Astrocyte of the spinal cord (primary cell): ENCODE data around the gene PRR5L.

Experiments
- DNase-seq: peaks from one replicate; pipeline ENCODE4 v3.0.0; 2011; ENCODE audit warnings: low read depth, low spot score
- H3K4me3 ChIP-seq: 2 replicates; pipeline ENCODE4 v1.5.1; 2011; ENCODE audit warnings: low read depth, mild to moderate bottlenecking, low read length, moderate library complexity
- CTCF ChIP-seq: IDR thresholded peaks from 2 replicates; pipeline ENCODE4 v1.5.1; 2012; ENCODE audit warnings: low read depth, mild to moderate bottlenecking, low read length, inconsistent platforms
- in situ Hi-C: cut with HindIII; loops from 2 replicates; pipeline ENCODE4 v1.10.0; 2017; ENCODE audit warnings: low sequenced_read_pairs

Gene PRR5L

DNA sequence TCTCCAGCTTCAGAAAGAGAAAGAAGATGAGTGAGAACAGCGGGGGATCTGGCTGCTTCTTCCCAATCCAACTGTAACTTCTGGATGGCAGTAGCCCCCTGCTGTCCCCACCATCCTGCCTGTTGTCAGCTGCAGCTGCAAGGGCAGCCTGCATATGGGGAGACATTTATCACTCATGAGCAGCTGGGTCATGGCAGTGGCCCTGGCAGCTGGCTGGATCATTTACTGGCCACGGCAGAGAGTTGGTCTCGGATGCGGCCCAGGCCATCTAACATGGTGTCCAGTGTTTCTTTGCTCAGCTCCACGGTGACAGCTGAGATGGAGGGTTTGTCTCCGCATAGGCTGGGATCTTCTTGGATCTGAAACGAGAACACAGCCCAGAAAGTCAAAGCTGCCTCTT lies 21.7 kb upstream of the PRR5L start:
- in situ Hi-C loops = loop anchor here (25.0 kb wide), 1 partner anchor 637 kb away; no protein-coding TSS in a partner anchor
- DNase-seq = no peak
- no peak for TF ChIP-seq CTCF
- H3K4me3 ChIP-seq = no peak overlapping the region

DNA sequence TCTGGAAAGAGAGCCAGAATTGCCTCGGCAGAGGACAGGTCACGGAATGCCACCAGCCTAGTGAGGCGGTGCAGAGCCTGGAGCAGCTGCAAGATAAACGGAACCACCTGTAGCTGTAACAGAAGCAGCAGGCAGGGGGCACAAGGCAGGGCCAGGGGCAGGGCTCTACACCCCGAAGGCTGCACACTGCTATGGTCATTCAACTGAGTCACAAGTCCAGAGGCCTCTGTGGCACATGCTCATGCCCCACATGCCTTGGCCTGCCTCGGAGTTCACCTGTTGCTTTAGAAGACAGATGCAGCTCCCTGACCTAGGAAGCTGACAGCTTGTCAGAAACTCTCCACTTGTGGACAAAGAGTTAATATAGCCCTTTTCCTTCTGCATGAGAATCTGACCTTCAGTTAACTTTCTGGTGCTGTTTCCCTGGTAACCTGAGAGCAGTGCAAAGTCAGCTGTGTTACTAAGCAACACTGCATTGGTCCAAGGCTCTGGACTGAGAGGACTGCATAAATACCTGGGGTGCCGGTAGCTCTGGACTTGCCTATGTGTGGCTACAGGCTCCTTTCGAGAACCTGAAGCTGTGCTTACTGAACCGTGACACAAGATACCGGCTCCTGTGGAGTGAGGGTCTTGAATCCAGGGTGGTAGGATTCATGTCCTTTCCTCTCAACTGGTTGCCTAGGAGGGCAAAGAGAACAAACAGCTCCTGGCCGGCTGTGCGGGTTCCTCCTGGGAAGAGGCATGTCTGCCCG lies 17.4 kb upstream of the PRR5L start:
- DNase-seq = peak; percentile 42
- H3K4me3 ChIP-seq = no peak overlapping the region
- in situ Hi-C loops = no loop called here
- TF ChIP-seq CTCF = peak; percentile 10

- no peak for DNase-seq
- no peak overlapping the region for H3K4me3 ChIP-seq
- in situ Hi-C loops = no loop called here
- TF ChIP-seq CTCF = no peak
Observed at GRCh38 chr11:36280531-36280930, 15.6 kb upstream of the PRR5L start.

DNA sequence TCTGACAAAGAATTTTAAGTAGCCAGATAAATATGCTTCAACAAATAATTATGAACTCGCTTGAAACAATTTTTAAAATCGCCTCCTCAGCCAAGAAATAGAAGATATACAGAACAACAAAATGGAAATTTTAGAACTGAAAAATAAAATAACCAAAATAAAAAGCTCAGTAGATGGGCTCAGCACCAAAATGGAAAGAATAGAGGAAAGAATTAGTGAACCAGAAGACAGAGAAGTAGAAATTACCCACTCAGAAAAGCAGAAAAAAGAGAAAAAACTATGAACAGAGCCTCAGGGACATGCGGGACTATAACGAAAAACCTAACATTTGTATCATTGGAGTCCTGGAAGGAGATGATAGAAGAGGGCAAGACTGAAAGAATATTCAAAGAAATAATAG lies 14.2 kb upstream of the PRR5L start:
- no peak for TF ChIP-seq CTCF
- in situ Hi-C loops = no loop called here
- H3K4me3 ChIP-seq = no peak overlapping the region
- DNase-seq = no peak

DNA sequence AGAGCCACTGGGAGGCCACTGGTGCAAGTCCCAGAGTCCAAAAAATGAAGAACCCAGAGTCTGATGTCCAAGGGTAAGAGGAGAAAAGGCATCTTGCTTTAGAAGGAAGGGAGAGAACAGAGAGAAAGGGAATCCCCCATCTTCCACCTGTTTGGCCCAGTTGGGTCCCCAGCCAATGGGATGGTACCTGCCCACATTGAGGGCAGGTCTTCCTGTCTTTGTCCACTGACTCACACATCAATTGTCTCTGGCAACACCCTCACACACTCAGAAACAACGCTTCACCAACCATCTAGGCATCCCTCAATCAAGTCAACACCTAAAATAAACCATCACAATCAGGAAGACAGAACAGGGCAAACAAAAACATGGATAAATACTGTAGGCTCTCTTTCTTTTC lies 13.2 kb upstream of the PRR5L start:
- DNase-seq = no peak
- no peak overlapping the region for H3K4me3 ChIP-seq
- in situ Hi-C loops = no loop called here
- no peak for TF ChIP-seq CTCF

DNA sequence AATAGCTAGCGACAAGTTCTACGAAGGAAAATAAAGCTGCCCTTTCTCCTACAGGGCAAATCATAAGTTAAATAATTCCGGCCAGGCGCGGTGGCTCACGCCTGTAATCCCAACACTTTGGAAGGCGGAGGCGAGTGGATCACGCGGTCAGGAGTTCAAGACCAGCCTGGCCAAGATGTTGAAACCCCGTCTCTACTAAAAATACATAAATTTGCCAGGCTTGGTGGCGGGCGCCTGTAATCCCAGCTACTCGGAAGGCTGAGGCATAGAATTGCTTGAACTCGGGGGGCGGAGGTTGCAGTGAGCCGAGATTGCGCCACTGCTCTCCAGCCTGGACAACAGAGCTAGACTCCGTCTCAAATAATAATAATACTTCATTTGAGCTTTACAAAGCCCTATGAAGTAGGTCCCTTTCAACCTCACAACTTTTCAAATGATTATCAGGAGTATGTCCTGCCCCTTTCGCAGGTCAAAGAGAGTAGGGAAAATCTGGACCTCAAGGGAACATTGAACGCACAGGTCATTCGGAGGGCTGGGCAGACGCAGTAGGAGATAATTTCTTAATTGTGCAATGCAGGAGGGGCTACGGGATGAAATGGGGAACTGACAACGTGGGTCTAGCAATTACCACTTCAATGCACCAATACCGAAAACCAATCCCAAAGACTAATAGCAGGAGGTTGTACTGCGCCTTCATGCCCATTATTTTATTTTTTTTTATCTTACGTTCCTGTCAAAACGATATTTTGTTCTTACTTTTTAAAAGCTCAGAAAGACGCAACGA lies 7.5 kb upstream of the PRR5L start:
- H3K4me3 ChIP-seq = peak overlapping the region; percentile 83
- TF ChIP-seq CTCF = no peak
- DNase-seq = no peak
- in situ Hi-C loops = no loop called here
